ENCODE measurements around the gene HTT. TPM values are rescaled to one million over a fixed set of nuclear protein-coding genes. Genes with fewer than 3 reads are reported as not detected.

HTT gene
- total RNA-seq, 1 experiment from 2014 or later, result 19.1 TPM

- DNase-seq (ENCODE audit: low read depth), result no peak
These were observed 212.1 kb downstream of the HTT start for GRCh38 chr4:3286335-3287175.

GRCh38 chr4:3287271-3287971 is 212.9 kb downstream of the HTT start:
- no peak for DNase-seq (ENCODE audit: low read depth)

- no peak for DNase-seq (ENCODE audit: low read depth)
These were observed 213.6 kb downstream of the HTT start for GRCh38 chr4:3287972-3288570.

- no peak for DNase-seq (ENCODE audit: low read depth)
These were observed 214.2 kb downstream of the HTT start for GRCh38 chr4:3288571-3289094.

GRCh38 chr4:3290476-3290875 is 216.0 kb downstream of the HTT start:
- no peak for DNase-seq (ENCODE audit: low read depth)

- no peak for DNase-seq (ENCODE audit: low read depth)
These were observed 216.4 kb downstream of the HTT start for GRCh38 chr4:3290889-3291321.

GRCh38 chr4:3291411-3291968 is 217.0 kb downstream of the HTT start:
- DNase-seq (ENCODE audit: low read depth), result no peak

- DNase-seq (ENCODE audit: low read depth), result peak; percentile 63
These were observed 217.6 kb downstream of the HTT start for GRCh38 chr4:3291969-3292570.

GRCh38 chr4:3292571-3293400 is 218.3 kb downstream of the HTT start, which contains the start of gene RGS12:
Gene RGS12 (plus strand): TSS chr4:3293021. CDS start chr4:3316171, 23,150 bp downstream.
- DNase-seq (ENCODE audit: low read depth), result peak; percentile 85

Small RNAs within 50 kb of the gene (small RNA-seq; reads per million reads assigned to genes)
- gene RF02134 (not detected), gene RF02135 (not detected), gene RNU6-204P (not detected)

Other genes starting within 250 kb of the HTT start
- gene ADD1, start 230.8 kb upstream of the HTT start, total RNA-seq (2014; rRNA removed; shearing (Covaris generic)), result 102 and 129 TPM in 2 replicates
- 31.6 and 39.6 TPM in 2 replicates for gene NOP14, start 111.3 kb upstream of the HTT start, total RNA-seq (2014; rRNA removed; shearing (Covaris generic))
- gene GRK4, start 111.1 kb upstream of the HTT start, total RNA-seq (2014; rRNA removed; shearing (Covaris generic)), result 3.5 and 4.4 TPM in 2 replicates
- not detected in 2 replicates for gene HTT-AS, start 143 bp upstream of the HTT start, total RNA-seq (2014; rRNA removed; shearing (Covaris generic))
- gene MSANTD1, start 174.5 kb downstream of the HTT start, total RNA-seq (2014; rRNA removed; shearing (Covaris generic)), result not detected in 2 replicates
- 10.3 and 21.3 TPM in 2 replicates for gene RGS12, start 218.3 kb downstream of the HTT start, total RNA-seq (2014; rRNA removed; shearing (Covaris generic))